Trophoblast cell (in vitro differentiated cells and primary cell): Measurements from ENCODE around the gene DNAH7.

Source experiments
- DNase-seq, 2 donors: peaks; one replicate each; pipeline ENCODE4 v3.0.0-alpha.2; 2016
- H2AFZ ChIP-seq: 2 replicates; pipeline ENCODE4 v1.6.1; 2013; ENCODE audit warnings: low read length, moderate library complexity, mild to moderate bottlenecking; ENCODE audit not compliant: insufficient read depth, poor library complexity
- H2AK5ac ChIP-seq: 2 replicates; pipeline ENCODE4 v1.6.1; 2013; ENCODE audit warnings: mild to moderate bottlenecking, low read length
- H2BK120ac ChIP-seq: 2 replicates; pipeline ENCODE4 v1.6.1; 2013; ENCODE audit warnings: low read length, mild to moderate bottlenecking, moderate library complexity; ENCODE audit not compliant: insufficient read depth, poor library complexity
- H2BK12ac ChIP-seq: 2 replicates; pipeline ENCODE4 v1.6.1; 2013; ENCODE audit warnings: mild to moderate bottlenecking, low read length, moderate library complexity
- H2BK5ac ChIP-seq: 2 replicates; pipeline ENCODE4 v1.6.1; 2013; ENCODE audit warnings: low read length, low read depth, moderate library complexity, mild to moderate bottlenecking; ENCODE audit not compliant: poor library complexity
- H3K14ac ChIP-seq: 2 replicates; pipeline ENCODE4 v1.6.1; 2013; ENCODE audit warnings: mild to moderate bottlenecking, low read length
- H3K18ac ChIP-seq: 2 replicates; pipeline ENCODE4 v1.6.1; 2013; ENCODE audit warnings: mild to moderate bottlenecking, low read length
- H3K23ac ChIP-seq: 2 replicates; pipeline ENCODE4 v1.6.1; 2013; ENCODE audit warnings: low read length
- H3K27ac ChIP-seq: 2 replicates; pipeline ENCODE4 v1.5.1; 2013; ENCODE audit warnings: low read depth, mild to moderate bottlenecking, inconsistent platforms, low read length, moderate library complexity
- H3K27me3 ChIP-seq: 2 replicates; pipeline ENCODE4 v1.6.1; 2013; ENCODE audit warnings: inconsistent platforms, mild to moderate bottlenecking, low read length, moderate library complexity; ENCODE audit not compliant: insufficient read depth
- H3K36me3 ChIP-seq, 2 experiments: 1 replicate in 1 of 2; 2 replicates in 1 of 2; pipeline ENCODE4 v1.6.1; 2013; ENCODE audit warnings: low read length in 2 of 2, mild to moderate bottlenecking in 2 of 2, moderate library complexity in 1 of 2; ENCODE audit not compliant: insufficient read depth in 2 of 2, control insufficient read depth in 1 of 2
- H3K4ac ChIP-seq: 2 replicates; pipeline ENCODE4 v1.6.1; 2013; ENCODE audit warnings: low read depth, mild to moderate bottlenecking, low read length, moderate library complexity
- H3K4me1 ChIP-seq, 2 experiments: 1 replicate in 1 of 2; 2 replicates in 1 of 2; pipeline ENCODE4 v1.6.1; 2013; ENCODE audit warnings: low read length in 2 of 2, mild to moderate bottlenecking in 2 of 2, moderate library complexity in 1 of 2; ENCODE audit not compliant: insufficient read depth in 2 of 2, control insufficient read depth in 1 of 2
- H3K4me2 ChIP-seq: 2 replicates; pipeline ENCODE4 v1.6.1; 2013; ENCODE audit warnings: inconsistent platforms, mild to moderate bottlenecking, low read length, moderate library complexity
- H3K4me3 ChIP-seq: 2 replicates; pipeline ENCODE4 v1.5.1; 2013; ENCODE audit warnings: mild to moderate bottlenecking, low read depth, low read length, inconsistent platforms
- H3K79me1 ChIP-seq: one replicate; pipeline ENCODE4 v1.6.1; 2013; ENCODE audit warnings: low read length
- H3K79me2 ChIP-seq: 2 replicates; pipeline ENCODE4 v1.6.1; 2013; ENCODE audit warnings: low read length, mild to moderate bottlenecking; ENCODE audit not compliant: control insufficient read depth, insufficient read depth, poor library complexity
- H3K9ac ChIP-seq: 2 replicates; pipeline ENCODE4 v1.6.1; 2013; ENCODE audit warnings: mild to moderate bottlenecking, low read length
- H3K9me3 ChIP-seq: 2 replicates; pipeline ENCODE4 v1.6.1; 2013; ENCODE audit warnings: low read depth, mild to moderate bottlenecking, control low read depth, inconsistent platforms, low read length; ENCODE audit not compliant: insufficient read depth
- H4K12ac ChIP-seq: 2 replicates; pipeline ENCODE4 v1.6.1; 2013; ENCODE audit warnings: low read depth, mild to moderate bottlenecking, low read length, moderate library complexity
- H4K8ac ChIP-seq: 2 replicates; pipeline ENCODE4 v1.6.1; 2013; ENCODE audit warnings: low read depth, mild to moderate bottlenecking, low read length, moderate library complexity
- H4K91ac ChIP-seq: one replicate; pipeline ENCODE4 v1.6.1; 2013; ENCODE audit warnings: low read depth, mild to moderate bottlenecking, low read length, moderate library complexity
- WGBS: extraction: QIAGEN DNeasy Blood & Tissue Kit; methylation state at CpG from one replicate; pipeline ENCODE4 v1.1.7; 2013; ENCODE audit warnings: missing lambda C conversion rate; ENCODE audit not compliant: insufficient read length, insufficient coverage; ENCODE audit errors: extremely low coverage; 5-methylcytosine and 5-hydroxymethylcytosine counted together

The DNAH7 gene

GRCh38 chr2:195863121-195863520 lies 205.5 kb downstream of the DNAH7 start:
- no peaks in the 10 kb centered on the region for H3K36me3 ChIP-seq
- no peak overlapping the region for H2AFZ ChIP-seq
- no peak overlapping the region for H3K27ac ChIP-seq
- no peak overlapping the region for H2BK5ac ChIP-seq
- H4K12ac ChIP-seq = no peak overlapping the region
- WGBS = no CpG with 5 or more reads among the region's 3 CpGs
- no peak overlapping the region for H4K8ac ChIP-seq
- no peaks in the 10 kb centered on the region for H3K79me2 ChIP-seq
- H3K4ac ChIP-seq = no peak overlapping the region
- no peaks in the 10 kb centered on the region for H3K27me3 ChIP-seq
- no peak overlapping the region for H3K18ac ChIP-seq
- H2BK12ac ChIP-seq = no peak overlapping the region
- H3K9ac ChIP-seq = no peak overlapping the region
- no peak overlapping the region for H3K14ac ChIP-seq
- no peak for DNase-seq
- H3K4me1 ChIP-seq = no peaks in the 10 kb centered on the region
- H3K79me1 ChIP-seq = no peaks in the 10 kb centered on the region
- no peak overlapping the region for H2AK5ac ChIP-seq
- H2BK120ac ChIP-seq = no peak overlapping the region
- H4K91ac ChIP-seq = no peak overlapping the region
- H3K23ac ChIP-seq = no peak overlapping the region
- H3K9me3 ChIP-seq = no peaks in the 10 kb centered on the region
- no peak overlapping the region for H3K4me2 ChIP-seq
- no peak overlapping the region for H3K4me3 ChIP-seq

- Histone ChIP-seq H2AFZ (no peak overlapping the region), H3K9me3 (no peaks in the 10 kb centered on the region), H4K8ac (no peak overlapping the region), H3K36me3 (no peaks in the 10 kb centered on the region), H2BK5ac (no peak overlapping the region), H3K4ac (no peak overlapping the region), H3K79me2 (no peaks in the 10 kb centered on the region), H3K23ac (no peak overlapping the region), H3K27ac (no peak overlapping the region), H3K4me3 (no peak overlapping the region), H3K4me1 (no peaks in the 10 kb centered on the region), H2AK5ac (no peak overlapping the region), H4K12ac (no peak overlapping the region), H4K91ac (no peak overlapping the region), H3K27me3 (no peaks in the 10 kb centered on the region), H3K18ac (no peak overlapping the region), H3K14ac (no peak overlapping the region), H3K9ac (no peak overlapping the region), H3K79me1 (no peaks in the 10 kb centered on the region), H2BK12ac (no peak overlapping the region), H3K4me2 (no peak overlapping the region), H2BK120ac (no peak overlapping the region)
- DNase-seq = no peak
- no CpG with 5 or more reads among the region's 5 CpGs for WGBS
Observed at GRCh38 chr2:195861821-195862220, 206.8 kb downstream of the DNAH7 start.

- Histone ChIP-seq H3K27me3 (no peaks in the 10 kb centered on the region), H4K12ac (no peak overlapping the region), H3K9me3 (no peaks in the 10 kb centered on the region), H3K4ac (no peak overlapping the region), H4K91ac (no peak overlapping the region), H3K18ac (no peak overlapping the region), H3K27ac (no peak overlapping the region), H3K79me2 (no peaks in the 10 kb centered on the region), H3K36me3 (no peaks in the 10 kb centered on the region), H2BK120ac (no peak overlapping the region), H3K4me1 (no peaks in the 10 kb centered on the region), H3K4me2 (no peak overlapping the region), H2AFZ (no peak overlapping the region), H2BK12ac (no peak overlapping the region), H3K23ac (no peak overlapping the region), H3K14ac (no peak overlapping the region), H2BK5ac (no peak overlapping the region), H3K79me1 (no peaks in the 10 kb centered on the region), H2AK5ac (no peak overlapping the region), H3K9ac (no peak overlapping the region), H4K8ac (no peak overlapping the region), H3K4me3 (no peak overlapping the region)
- no CpG with 5 or more reads among the region's 2 CpGs for WGBS
- no peak for DNase-seq
Observed at GRCh38 chr2:195859513-195859912, 209.1 kb downstream of the DNAH7 start.

GRCh38 chr2:195857132-195857531 lies 211.5 kb downstream of the DNAH7 start:
- no peak overlapping the region for H2AK5ac ChIP-seq
- H3K36me3 ChIP-seq = no peaks in the 10 kb centered on the region
- no peak overlapping the region for H2BK120ac ChIP-seq
- no peak overlapping the region for H3K9ac ChIP-seq
- H4K8ac ChIP-seq = no peak overlapping the region
- no peak overlapping the region for H4K91ac ChIP-seq
- no peaks in the 10 kb centered on the region for H3K4me1 ChIP-seq
- no peak for DNase-seq
- H3K9me3 ChIP-seq = no peaks in the 10 kb centered on the region
- no peak overlapping the region for H3K4me2 ChIP-seq
- no peak overlapping the region for H3K27ac ChIP-seq
- H2BK12ac ChIP-seq = no peak overlapping the region
- H3K23ac ChIP-seq = no peak overlapping the region
- no peak overlapping the region for H2BK5ac ChIP-seq
- no CpG with 5 or more reads among the region's 2 CpGs for WGBS
- H3K4me3 ChIP-seq = no peak overlapping the region
- no peaks in the 10 kb centered on the region for H3K79me1 ChIP-seq
- no peak overlapping the region for H3K14ac ChIP-seq
- H3K4ac ChIP-seq = no peak overlapping the region
- no peak overlapping the region for H4K12ac ChIP-seq
- H3K18ac ChIP-seq = no peak overlapping the region
- H2AFZ ChIP-seq = no peak overlapping the region
- no peaks in the 10 kb centered on the region for H3K79me2 ChIP-seq
- no peaks in the 10 kb centered on the region for H3K27me3 ChIP-seq
